Pancreas (tissue), 10 donors: Measurements from ENCODE around the gene FRS2. TPM values are rescaled to one million over a fixed set of nuclear protein-coding genes. Genes with fewer than 3 reads are reported as not detected.

Experiments
- ATAC-seq, 4 donors: fragments of 200-7000 bp; cut with Tn5 transposase; one replicate each; pipeline versions ENCODE4 v1.8.0 to v1.9.1; 2020; ENCODE audit warnings: mild to moderate bottlenecking in 4 of 4, moderate library complexity in 4 of 4
- DNase-seq, 6 donors: peaks; one replicate each; pipeline ENCODE4 v3.0.0-alpha.2; 2020
- FAIRE-seq: peaks from 2 replicates; lab custom pipeline; 2012; peaks lifted over from hg19 to GRCh38; lab: Jason Lieb, UNC
- H3K27ac ChIP-seq, 4 donors: fragments of 200-600 bp; sonication (generic); 1 replicate in 3 of 4; 2 replicates in 1 of 4; pipeline versions ENCODE4 v1.5.0 to v1.8.0; 2020
- H3K27me3 ChIP-seq, 4 donors: fragments of 200-600 bp; one replicate each; pipeline ENCODE4 v1.8.0; 2021
- H3K36me3 ChIP-seq, 3 donors: fragments of 200-600 bp; sonication (generic) in 1 of 3; one replicate each; pipeline versions ENCODE4 v1.5.0 to v1.8.0; 2020 to 2021
- H3K4me1 ChIP-seq, 3 donors: fragments of 200-600 bp; one replicate each; pipeline ENCODE4 v1.8.0; 2021
- H3K4me3 ChIP-seq, 4 donors: fragments of 200-600 bp; sonication (generic) in 2 of 4; one replicate each; pipeline versions ENCODE4 v1.5.0 to v1.8.0; 2020 to 2021
- H3K9me3 ChIP-seq, 4 donors: fragments of 200-600 bp; one replicate each; pipeline ENCODE4 v1.8.0; 2021
- CTCF ChIP-seq, 4 donors: fragments of 200-600 bp; sonication (generic) in 3 of 4; IDR thresholded peaks; one replicate each; pipeline versions ENCODE4 v1.5.0 to v1.8.0; 2021; ENCODE audit warnings: antibody characterized with exemption in 4 of 4
- WGBS, 2 donors: extraction: QIAGEN DNeasy Blood & Tissue Kit; methylation state at CpG; one replicate each; pipeline ENCODE4 v1.1.7; 2013; 5-methylcytosine and 5-hydroxymethylcytosine counted together
- intact Hi-C, 3 donors: fragments of 100-400 bp; cut with DNase I; formaldehyde crosslinking; loops; one replicate each; pipeline versions ENCODE4 v1.11.1 to v1.14.2; 2022
- polyA plus RNA-seq, 2 donors: library from polyadenylated mRNA; stranded (reverse); fragments of 200-250 nt; gene quantifications; one replicate each; pipeline ENCODE4 v1.2.3, GENCODE V29; 2013
- total RNA-seq, 6 donors: library from RNA; stranded (reverse); fragmentation: NEBNext Ultra II Directional in 4 of 6; extraction: Animal tissue kit (Norgen Biotek cat#: 25700) in 4 of 6; gene quantifications; one replicate each; pipeline versions ENCODE4 v1.2.1 to v1.2.4, GENCODE V29; 2021 to 2023
- donor health status: healthy with polysubstance abuse.
- donor health status: DM: no; HTN: no; CAD: no; lungs with moderate emphysema.
- donor health status: DM: no; HTN: no; CAD: no.
- donor health status: control.
- donor health status: control.
- donor health status: Bipolar disorder and iron deficiency.
- donor health status: DM: yes; HTN: yes; CAD: no.
- donor health status: DM: no; HTN: no; CAD: no.
- donor health status: DM: no; HTN: no; CAD: no.
- donor health status: DM: yes; HTN: yes; CAD: no.

FRS2 gene
- total and polyA plus RNA-seq, 8 donors: 2.5 to 23.2 (median 12.1) TPM

- Histone ChIP-seq H3K36me3 (no peaks in the 10 kb centered on the region), H3K4me1 (peaks cover 6 to 22% (median 18%) of the 10 kb centered on the region in 3 donors), H3K27me3 (no peaks in the 10 kb centered on the region), H3K27ac (no peak overlapping the region), H3K9me3 (no peaks in the 10 kb centered on the region), H3K4me3 (no peak overlapping the region)
- DNase-seq (no peak), ATAC-seq (no peak), FAIRE-seq (no peak)
- no peak for TF ChIP-seq CTCF (IDR thresholded peaks at IDR 0.05)
- 81% methylated on average over 7 of the region's 7 CpGs for WGBS, 2 donors
- intact Hi-C loops: no loop called here
These were observed 1.8 kb upstream of the FRS2 start for GRCh38 chr12:69468237-69469026.

- H3K4me1 ChIP-seq: peaks cover 6 to 31% (median 23%) of the 10 kb centered on the region in 3 donors
- FAIRE-seq (no peak), ATAC-seq (peak in 3 of 4 donors; percentile 7 to 14 (median 11)), DNase-seq (no peak)
- H3K36me3 ChIP-seq: no peaks in the 10 kb centered on the region
- H3K4me3 ChIP-seq: peak overlapping the region; percentile 73 to 83 (median 76)
- peak overlapping the region in 3 of 4 donors; percentile 77 to 89 (median 86) for H3K27ac ChIP-seq
- H3K9me3 ChIP-seq: no peaks in the 10 kb centered on the region
- intact Hi-C loops: no loop called here
- WGBS, 2 donors: 2 to 3% methylated on average over 10 of the region's 10 CpGs
- TF ChIP-seq CTCF (IDR thresholded peaks at IDR 0.05): no peak
- H3K27me3 ChIP-seq: no peaks in the 10 kb centered on the region
These were observed 367 bp upstream of the FRS2 start for GRCh38 chr12:69469854-69470188.

GRCh38 chr12:69471076-69471430 lies 865 bp downstream of the FRS2 start:
- intact Hi-C loops: no loop called here
- no peak for TF ChIP-seq CTCF (IDR thresholded peaks at IDR 0.05)
- H3K4me3 ChIP-seq: peak overlapping the region; percentile 73 to 83 (median 76)
- no peak for ATAC-seq
- FAIRE-seq: no peak
- no peak for DNase-seq
- no peaks in the 10 kb centered on the region for H3K9me3 ChIP-seq
- peaks cover 6 to 43% (median 34%) of the 10 kb centered on the region in 3 donors for H3K4me1 ChIP-seq
- 1 to 2% methylated on average over 7 of the region's 7 CpGs for WGBS, 2 donors
- no peaks in the 10 kb centered on the region for H3K36me3 ChIP-seq
- no peaks in the 10 kb centered on the region for H3K27me3 ChIP-seq
- peak overlapping the region in 1 of 4 donors; percentile 89 for H3K27ac ChIP-seq

GRCh38 chr12:69471667-69472385 lies 1.6 kb downstream of the FRS2 start:
- TF ChIP-seq CTCF (IDR thresholded peaks at IDR 0.05): no peak
- intact Hi-C loops: no loop called here
- no peak overlapping the region for H3K27ac ChIP-seq
- H3K4me3 ChIP-seq: peak overlapping the region in 3 of 4 donors; percentile 76 to 83 (median 77)
- no peaks in the 10 kb centered on the region for H3K27me3 ChIP-seq
- DNase-seq: no peak
- WGBS, 2 donors: 65 to 67% methylated on average over 5 of the region's 5 CpGs
- no peaks in the 10 kb centered on the region for H3K9me3 ChIP-seq
- ATAC-seq: no peak
- no peaks in the 10 kb centered on the region for H3K36me3 ChIP-seq
- FAIRE-seq: no peak
- peaks cover 6 to 43% (median 37%) of the 10 kb centered on the region in 3 donors for H3K4me1 ChIP-seq
